Measurements from ENCODE around the gene RS1.

The RS1 gene

GRCh38 chrX:18668071-18668835 is 3.7 kb downstream of the RS1 start:
- no peak for DNase-seq (ENCODE audit: low read depth in 3 of 3)

- DNase-seq (ENCODE audit: low read depth in 3 of 3), result no peak
Observed at GRCh38 chrX:18666614-18667013, 5.3 kb downstream of the RS1 start.

DNA sequence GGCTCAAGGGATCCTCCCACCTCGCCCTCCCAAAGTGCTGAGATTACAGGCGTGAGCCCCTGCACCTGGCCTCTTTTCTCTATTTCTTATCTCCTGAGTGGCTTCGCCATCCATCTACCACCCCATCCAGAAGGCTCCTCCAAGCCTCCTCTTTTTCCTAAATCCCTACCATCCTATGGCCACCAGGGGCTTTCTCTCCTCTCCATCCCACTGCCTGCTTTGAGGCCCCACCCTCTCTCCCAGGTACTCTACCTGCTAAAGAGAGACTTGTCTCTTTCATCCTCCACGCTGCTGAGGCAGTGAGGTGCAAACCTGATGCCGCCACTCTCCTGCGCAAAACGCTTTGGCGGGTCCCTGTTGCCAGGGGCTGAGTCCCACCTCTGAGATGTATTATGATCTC is 7.0 kb downstream of the RS1 start:
- DNase-seq (ENCODE audit: low read depth in 3 of 3), result no peak

DNA sequence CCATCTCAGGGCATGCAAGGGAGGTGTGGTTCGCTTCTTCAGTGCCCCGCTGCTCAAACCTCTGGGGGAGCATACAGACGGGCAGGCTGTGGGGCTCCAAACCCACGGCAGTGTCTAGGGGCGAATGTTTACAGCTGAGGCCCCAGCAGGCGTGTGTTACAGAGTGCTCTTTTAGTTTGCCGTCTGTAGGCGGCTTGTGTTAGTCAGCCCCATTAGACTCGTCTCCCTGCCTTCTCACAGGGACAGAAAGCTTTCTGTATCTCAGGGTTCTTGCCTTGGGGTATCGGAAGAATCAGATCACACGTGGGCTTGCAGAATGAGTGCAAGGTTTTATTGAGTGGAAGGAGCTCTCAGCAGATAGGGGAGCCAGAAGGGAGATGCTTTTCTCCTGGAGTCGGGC is 10.6 kb downstream of the RS1 start:
- no peak for DNase-seq (ENCODE audit: low read depth in 3 of 3)

DNA sequence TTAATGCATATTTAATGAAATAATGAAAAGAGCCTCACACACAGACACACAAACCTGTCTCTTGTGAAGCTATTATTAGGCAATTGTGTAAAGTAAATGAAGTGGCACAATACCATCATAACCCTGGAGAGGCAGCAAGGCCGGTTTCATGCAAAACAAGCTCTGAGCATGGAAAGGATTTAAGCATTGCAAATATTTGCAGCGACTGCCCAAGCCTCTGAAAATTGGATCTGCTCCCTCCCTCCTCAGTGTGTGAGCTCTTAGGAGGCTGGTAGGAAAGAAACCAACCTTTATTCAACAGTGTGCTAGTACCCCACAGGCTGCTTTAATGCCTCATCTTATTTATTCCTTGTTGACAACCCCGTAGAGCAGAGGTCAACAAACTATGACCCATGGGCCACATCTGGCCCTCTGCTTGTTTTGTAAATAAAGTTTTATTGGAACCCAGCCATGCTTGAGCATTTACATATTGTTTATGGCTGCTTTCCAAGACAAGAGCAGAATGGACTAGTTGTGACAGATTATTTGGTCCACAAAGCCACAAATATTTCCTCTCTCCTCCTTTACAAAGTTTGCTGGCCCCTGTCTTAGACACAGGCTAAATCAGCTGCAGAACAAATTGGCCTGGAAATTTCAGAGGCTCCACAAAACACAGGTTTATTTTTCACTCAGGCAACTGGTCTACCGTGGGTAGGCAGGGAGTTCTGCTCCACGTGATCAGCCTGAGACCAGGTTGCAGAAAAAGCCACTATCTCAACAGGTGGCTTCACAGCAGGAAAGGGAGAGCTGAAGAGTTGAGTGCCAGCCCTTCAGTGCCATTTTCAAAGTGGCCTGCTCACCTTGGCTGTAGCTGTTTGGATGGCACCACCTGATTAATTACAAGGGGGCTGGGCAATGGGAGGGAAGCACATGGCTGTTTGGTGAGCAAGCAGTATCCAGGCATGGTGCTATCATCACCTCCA is 16.8 kb downstream of the RS1 start:
- DNase-seq (ENCODE audit: low read depth in 3 of 3), result no peak

- DNase-seq (ENCODE audit: low read depth in 3 of 3), result no peak
Observed at GRCh38 chrX:18652636-18653035, 19.3 kb downstream of the RS1 start.

- no peak for DNase-seq (ENCODE audit: low read depth in 3 of 3)
Observed at GRCh38 chrX:18650662-18651061, 21.2 kb downstream of the RS1 start.

- no peak for DNase-seq (ENCODE audit: low read depth in 3 of 3)
Observed at GRCh38 chrX:18649498-18649951, 22.4 kb downstream of the RS1 start.

DNA sequence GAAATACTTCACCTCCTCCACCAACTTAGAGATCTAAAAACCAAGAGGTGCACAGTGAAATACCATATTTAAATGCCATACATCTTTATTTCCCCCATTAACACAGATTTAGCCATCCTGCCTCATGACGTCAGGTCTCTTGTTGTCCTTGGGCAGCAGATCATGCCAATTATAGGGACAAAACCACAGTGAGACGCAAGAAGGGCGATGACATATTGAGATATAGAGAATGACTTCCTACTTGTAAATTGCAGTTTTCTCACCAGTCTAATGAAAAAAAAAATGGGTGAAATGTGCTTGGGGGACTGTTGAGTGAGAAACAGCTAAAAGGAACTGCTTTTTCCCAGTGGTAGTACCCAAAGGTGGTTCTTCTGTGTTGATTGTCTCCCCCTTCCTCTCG is 24.3 kb downstream of the RS1 start:
- DNase-seq (ENCODE audit: low read depth in 3 of 3), result no peak

DNA sequence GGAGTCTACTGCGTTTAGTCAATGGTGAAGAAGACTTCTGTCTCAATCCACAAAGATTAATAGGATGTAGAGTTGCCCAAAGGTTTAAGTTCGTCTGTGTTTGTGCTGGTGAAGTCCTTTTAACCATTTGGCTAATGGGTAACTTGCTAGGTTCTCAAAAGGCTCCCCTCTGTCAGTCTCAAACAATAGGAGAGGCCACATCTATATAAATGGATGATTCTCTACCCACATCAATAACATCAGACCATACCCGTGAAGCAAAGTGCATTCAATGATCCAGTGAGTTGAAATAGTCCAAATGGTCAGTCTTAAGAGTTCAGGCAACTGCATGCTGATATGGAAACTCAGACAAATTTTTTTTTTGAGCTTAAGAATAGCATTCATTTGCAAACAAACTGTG is 28.1 kb downstream of the RS1 start:
- no peak for DNase-seq (ENCODE audit: low read depth in 3 of 3)

DNA sequence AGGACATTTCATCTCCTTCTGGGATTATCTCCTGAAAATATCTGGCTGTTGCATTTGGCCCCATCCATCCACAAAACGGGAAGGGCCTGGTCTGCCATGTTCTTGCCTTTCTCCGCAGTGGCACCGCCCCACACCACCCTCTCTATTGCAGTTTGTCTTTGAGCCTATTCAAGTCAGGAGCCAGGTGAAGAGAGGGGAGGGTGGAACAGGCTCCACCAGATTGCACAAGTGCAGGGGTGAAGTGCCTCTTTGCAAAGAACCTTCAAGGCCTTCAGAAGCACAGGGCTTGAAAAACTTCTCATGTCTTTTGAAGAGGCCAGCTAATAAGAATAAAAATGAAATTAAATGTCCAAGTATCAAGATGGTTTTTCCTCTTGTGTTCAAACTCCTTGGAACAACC is 28.7 kb downstream of the RS1 start:
- no peak for DNase-seq (ENCODE audit: low read depth in 3 of 3)

- no peak for DNase-seq (ENCODE audit: low read depth in 3 of 3)
Observed at GRCh38 chrX:18640686-18641085, 31.2 kb downstream of the RS1 start.

GRCh38 chrX:18639280-18639679 is 32.6 kb downstream of the RS1 start:
- DNase-seq (ENCODE audit: low read depth in 3 of 3), result no peak

- DNase-seq (ENCODE audit: low read depth in 3 of 3), result no peak
Observed at GRCh38 chrX:18638398-18638797, 33.5 kb downstream of the RS1 start.

DNA sequence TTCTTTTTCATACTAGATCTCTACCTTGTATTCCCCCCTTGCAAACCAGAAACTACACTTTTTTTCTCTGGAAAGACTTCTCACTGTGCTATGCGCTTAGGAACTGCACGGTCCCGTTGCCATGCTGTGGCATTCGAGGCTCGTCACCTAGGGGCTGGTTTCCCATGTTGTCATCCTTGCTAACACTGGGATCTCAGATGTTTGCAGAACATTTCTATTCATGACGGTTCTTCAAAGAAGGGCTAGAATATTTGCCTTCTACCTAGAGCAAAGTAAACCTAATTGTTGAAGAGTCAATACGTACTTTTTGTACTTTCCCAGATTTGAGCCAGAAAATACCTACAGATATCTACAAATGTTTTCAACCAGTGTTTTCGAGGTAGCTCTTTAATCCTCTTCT is 41.0 kb downstream of the RS1 start:
- no peak for DNase-seq (ENCODE audit: low read depth in 3 of 3)

DNA sequence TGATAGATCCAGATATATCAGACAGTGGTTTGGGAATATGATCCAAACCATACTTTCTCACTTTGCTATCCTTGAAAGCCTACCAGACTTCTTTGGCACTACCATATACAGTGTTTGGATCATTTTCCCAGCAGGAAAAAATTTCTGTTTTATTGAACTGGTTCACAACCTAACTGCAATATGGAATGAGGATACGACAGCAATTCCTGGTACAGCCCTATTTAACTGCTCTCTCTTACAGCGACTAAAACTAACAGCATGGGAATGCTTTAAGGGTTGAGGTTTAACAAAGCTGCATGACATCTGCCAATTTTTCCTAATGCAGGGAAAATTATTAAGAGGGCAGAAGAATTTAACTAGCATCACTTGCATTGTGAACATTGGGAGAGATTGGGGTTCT is 47.3 kb downstream of the RS1 start:
- DNase-seq (ENCODE audit: low read depth in 3 of 3), result no peak

- no peak for DNase-seq (ENCODE audit: low read depth in 3 of 3)
Observed at GRCh38 chrX:18620349-18620748, 51.6 kb downstream of the RS1 start.

DNA sequence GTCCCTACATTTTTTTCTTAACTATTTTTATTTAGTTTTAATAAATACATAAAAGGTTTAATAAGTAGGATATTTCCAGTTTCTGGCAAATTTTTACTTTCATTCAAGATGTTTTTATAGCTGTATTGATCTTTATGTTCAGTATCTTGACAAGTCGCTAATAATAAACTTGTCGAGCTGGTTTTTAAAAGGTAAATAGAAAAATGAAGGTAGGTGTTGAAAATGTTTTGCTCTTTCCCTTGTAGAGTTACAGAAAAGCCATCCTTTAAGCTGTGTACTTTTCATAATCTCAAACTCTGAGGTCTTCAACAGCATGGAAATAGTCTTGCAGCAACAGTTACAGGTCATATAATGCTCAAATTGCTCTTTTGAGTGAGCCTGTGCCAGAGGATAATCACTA is 52.6 kb downstream of the RS1 start:
- no peak for DNase-seq (ENCODE audit: low read depth in 3 of 3)

GRCh38 chrX:18617407-18617750 is 54.5 kb downstream of the RS1 start:
- DNase-seq (ENCODE audit: low read depth in 3 of 3), result no peak

GRCh38 chrX:18616688-18617406 is 55.1 kb downstream of the RS1 start:
- DNase-seq (ENCODE audit: low read depth in 3 of 3), result no peak

DNA sequence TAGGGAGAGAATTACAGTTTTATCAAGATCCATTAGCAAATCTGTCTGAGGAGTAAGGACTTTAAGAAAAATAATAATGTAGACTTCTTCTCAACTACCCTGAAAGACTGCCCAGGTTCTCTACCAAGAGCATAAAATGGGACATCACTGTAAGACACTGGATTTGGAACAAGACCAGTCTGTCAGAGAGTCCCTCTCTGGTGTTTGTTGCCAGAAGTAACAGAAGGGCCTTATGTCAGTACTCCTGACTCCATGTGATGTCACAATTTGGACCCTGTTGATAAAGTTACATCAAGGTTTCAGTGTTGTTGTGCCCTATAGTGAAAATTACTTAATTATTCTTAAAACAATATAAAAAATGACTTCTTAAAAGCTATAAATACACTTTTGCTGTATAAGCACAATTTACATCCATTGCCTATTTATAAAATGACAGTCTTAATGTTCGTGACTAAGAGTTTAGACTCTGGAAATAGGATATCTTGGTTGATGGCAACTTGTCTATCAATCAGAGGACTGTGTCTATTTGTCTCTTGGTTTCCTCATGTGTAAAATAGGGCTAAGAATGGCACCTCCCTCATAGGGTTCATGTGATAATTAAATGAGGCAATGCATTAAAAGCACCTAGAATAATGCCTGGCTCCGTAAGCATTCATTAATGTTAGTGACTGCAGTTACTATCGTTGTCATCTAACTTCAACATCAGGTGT is 57.8 kb downstream of the RS1 start:
- no peak for DNase-seq (ENCODE audit: low read depth in 3 of 3)

DNA sequence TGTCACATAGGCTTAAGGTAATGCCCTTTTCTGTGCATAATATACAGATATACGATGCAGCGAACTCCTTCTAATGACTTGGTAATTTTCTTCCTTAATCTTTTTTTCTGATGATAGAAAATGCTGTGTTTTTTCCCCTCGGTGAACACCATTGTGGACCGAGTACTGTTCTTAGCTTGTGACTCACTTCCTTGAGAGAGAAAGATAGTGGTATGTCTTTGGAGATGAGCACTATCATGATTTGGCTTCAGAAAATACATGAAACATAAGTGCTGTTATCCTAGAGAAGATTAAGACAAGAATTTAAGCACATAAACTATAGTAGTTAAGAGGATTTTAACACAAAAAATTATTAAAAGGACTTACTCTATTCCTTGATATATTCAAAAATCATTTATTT is 63.9 kb downstream of the RS1 start:
- no peak for DNase-seq (ENCODE audit: low read depth in 3 of 3)

All from stimulated activated CD4-positive, alpha-beta T cell treated with anti-CD3 and anti-CD28 coated beads, TNF-alpha, amount 100 ng/mL, for 4 hours (primary cell).